ENCODE measurements around the gene TEX14.
"Not testable (repeated sequence)": the region's sequence is repeated elsewhere in the genome, so short reads cannot be mapped to it uniquely, and the experiment has no call there.

Gene TEX14

GRCh38 chr17:58691701-58692238, at the start of gene TEX14:
Gene TEX14, minus strand, starts transcription at chr17:58692045. Its CDS starts 40,044 bp downstream, at chr17:58652001.
- no peak for DNase-seq

- DNase-seq: no peak
Measured at GRCh38 chr17:58741121-58741625, 49.3 kb upstream of the TEX14 start.

GRCh38 chr17:58734811-58735210, 43.0 kb upstream of the TEX14 start:
- no peak for DNase-seq

GRCh38 chr17:58734040-58734439, 42.2 kb upstream of the TEX14 start:
- no peak for DNase-seq

GRCh38 chr17:58730937-58731336, 39.1 kb upstream of the TEX14 start:
- DNase-seq: no peak

- no peak for DNase-seq
Measured at GRCh38 chr17:58728798-58729197, 37.0 kb upstream of the TEX14 start.

- no peak for DNase-seq
Measured at GRCh38 chr17:58722696-58723095, 30.9 kb upstream of the TEX14 start.

- no peak for DNase-seq
Measured at GRCh38 chr17:58722274-58722673, 30.4 kb upstream of the TEX14 start.

GRCh38 chr17:58710948-58711552, 19.2 kb upstream of the TEX14 start:
- DNase-seq: peak; percentile 89

GRCh38 chr17:58706351-58707140, 14.7 kb upstream of the TEX14 start:
- DNase-seq: no peak

GRCh38 chr17:58703916-58704286, 12.1 kb upstream of the TEX14 start:
- no peak for DNase-seq

- DNase-seq: no peak
Measured at GRCh38 chr17:58703137-58703915, 11.5 kb upstream of the TEX14 start.

- DNase-seq: no peak
Measured at GRCh38 chr17:58702708-58703107, 10.9 kb upstream of the TEX14 start.

- no peak for DNase-seq
Measured at GRCh38 chr17:58702045-58702476, 10.2 kb upstream of the TEX14 start.

- no peak for DNase-seq
Measured at GRCh38 chr17:58699771-58700170, 7.9 kb upstream of the TEX14 start.

- DNase-seq: no peak
Measured at GRCh38 chr17:58694826-58695225, 3.0 kb upstream of the TEX14 start.

- DNase-seq: no peak
Measured at GRCh38 chr17:58694302-58694701, 2.5 kb upstream of the TEX14 start.

- DNase-seq: no peak
Measured at GRCh38 chr17:58693751-58694150, 1.9 kb upstream of the TEX14 start.

- DNase-seq: no peak
Measured at GRCh38 chr17:58693208-58693607, 1.4 kb upstream of the TEX14 start.

- DNase-seq: peak; percentile 93
Measured at GRCh38 chr17:58692239-58693055, 602 bp upstream of the TEX14 start, which contains the start of gene RAD51C. Gene RAD51C, plus strand, starts transcription at chr17:58692602. Its CDS starts 42 bp downstream, at chr17:58692644.

GRCh38 chr17:58690033-58690432, 1.8 kb downstream of the TEX14 start:
- DNase-seq: not testable (repeated sequence)

- DNase-seq: no peak
Measured at GRCh38 chr17:58688521-58688920, 3.3 kb downstream of the TEX14 start.
